Right lobe of liver (tissue), 6 donors: ENCODE data around the gene CALD1. TPM values are rescaled to one million over a fixed set of nuclear protein-coding genes. Genes with fewer than 3 reads are reported as not detected.

Experiments used
- ATAC-seq, 4 donors: fragments of 200-7000 bp; cut with Tn5 transposase; one replicate each; pipeline ENCODE4 v1.9.1; 2020; ENCODE audit warnings: mild to moderate bottlenecking in 4 of 4, moderate library complexity in 4 of 4
- DNase-seq, 3 donors: peaks; one replicate each; pipeline ENCODE4 v3.0.0-alpha.2; 2020
- H3K27ac ChIP-seq, 3 donors: fragments of 200-600 bp; one replicate each; pipeline ENCODE4 v1.8.0; 2022
- H3K27me3 ChIP-seq, 2 donors: fragments of 200-600 bp; one replicate each; pipeline ENCODE4 v1.8.0; 2022
- H3K36me3 ChIP-seq, 4 donors: fragments of 200-600 bp; sonication (generic) in 1 of 4; one replicate each; pipeline versions ENCODE4 v1.5.1 to v1.8.0; 2017 to 2022; ENCODE audit warnings: control low read depth in 1 of 4
- H3K4me1 ChIP-seq, 4 donors: fragments of 200-600 bp; sonication (generic) in 1 of 4; one replicate each; pipeline versions ENCODE4 v1.5.1 to v1.8.0; 2017 to 2022; ENCODE audit warnings: control low read depth in 1 of 4
- H3K4me3 ChIP-seq, 3 donors: fragments of 200-600 bp; one replicate each; pipeline ENCODE4 v1.8.0; 2022
- H3K9me3 ChIP-seq, 4 donors: fragments of 200-600 bp; sonication (generic) in 1 of 4; one replicate each; pipeline versions ENCODE4 v1.5.1 to v1.8.0; 2017 to 2022; ENCODE audit warnings: control low read depth in 1 of 4
- CTCF ChIP-seq, 4 donors: fragments of 200-600 bp in 3 of 4; fragments of 450-650 bp in 1 of 4; IDR thresholded peaks; one replicate each; pipeline versions ENCODE4 v1.5.1 to v1.8.0; 2016 to 2022; ENCODE audit warnings: antibody characterized with exemption in 4 of 4, mild to moderate bottlenecking in 2 of 4
- POLR2A ChIP-seq: fragments of 450-650 bp; IDR thresholded peaks from one replicate; pipeline ENCODE4 v1.6.1; 2017; ENCODE audit warnings: antibody characterized with exemption, mild to moderate bottlenecking
- WGBS: methylation state at CpG from one replicate; pipeline ENCODE4 v1.1.6; 2018; ENCODE audit warnings: low coverage, low lambda C conversion rate; ENCODE audit not compliant: insufficient coverage; ENCODE audit errors: missing lambda C conversion rate; 5-methylcytosine and 5-hydroxymethylcytosine counted together
- intact Hi-C, 2 donors: fragments of 100-400 bp; cut with DNase I; formaldehyde crosslinking; loops; one replicate each; pipeline versions ENCODE4 v1.11.2 to v1.14.1; 2022
- total RNA-seq, 6 experiments: library from RNA; depleted of rRNA in 2 of 6; stranded (reverse); fragments of >200 nt in 2 of 6; fragmentation: NEBNext Ultra II Directional in 3 of 6; extraction: Animal tissue kit (Norgen Biotek cat#: 25700) in 3 of 6; gene quantifications; one replicate each; pipeline versions ENCODE4 v1.1.0 to v1.2.4, GENCODE V29; 2016 to 2023
- donor health status: DM: no; HTN: yes; CAD: no.
- donor health status: DM: no; HTN: no; CAD: no.
- donor health status: DM: no; HTN: no; CAD: no.
- donor health status: DM: no; HTN: yes; CAD: no.
- donor health status: DM: no; HTN: yes; CAD: no.

The CALD1 gene
- total RNA-seq, 6 experiments from 2014 or later, result 110 to 181 (median 131) TPM

GRCh38 chr7:134780166-134780828 lies 863 bp downstream of the CALD1 start:
- peak overlapping the region; percentile 22 to 63 (median 51) for H3K27ac ChIP-seq
- H3K36me3 ChIP-seq, result no peaks in the 10 kb centered on the region
- no peaks in the 10 kb centered on the region for H3K27me3 ChIP-seq
- H3K9me3 ChIP-seq, result no peaks in the 10 kb centered on the region
- intact Hi-C loops, result no loop called here
- no peaks in the 10 kb centered on the region for H3K4me1 ChIP-seq
- DNase-seq (no peak), ATAC-seq (no peak)
- H3K4me3 ChIP-seq, result peak overlapping the region; percentile 11 to 39 (median 35)
- TF ChIP-seq CTCF (IDR thresholded peaks at IDR 0.05) (no peak), POLR2A (no peak)
- 44% methylated on average over 5 of the region's 5 CpGs for WGBS

- Histone ChIP-seq H3K27ac (peak overlapping the region; percentile 5 to 63 (median 22)), H3K9me3 (no peaks in the 10 kb centered on the region), H3K4me1 (no peaks in the 10 kb centered on the region), H3K36me3 (no peaks in the 10 kb centered on the region), H3K4me3 (peak overlapping the region; percentile 2 to 39 (median 35)), H3K27me3 (no peaks in the 10 kb centered on the region)
- WGBS, result 51% methylated on average over 2 of the region's 2 CpGs
- no peak for TF ChIP-seq CTCF (IDR thresholded peaks at IDR 0.05)
- TF ChIP-seq POLR2A, result no peak
- no peak for ATAC-seq
- intact Hi-C loops, result no loop called here
- DNase-seq, result no peak
Observed at GRCh38 chr7:134781171-134781570, 1.7 kb downstream of the CALD1 start.

- TF ChIP-seq POLR2A (no peak), CTCF (IDR thresholded peaks at IDR 0.05) (no peak)
- Histone ChIP-seq H3K4me3 (peak overlapping the region; percentile 2 to 39 (median 35)), H3K27me3 (no peaks in the 10 kb centered on the region), H3K36me3 (no peaks in the 10 kb centered on the region), H3K9me3 (no peaks in the 10 kb centered on the region), H3K4me1 (no peaks in the 10 kb centered on the region), H3K27ac (peak overlapping the region in 1 of 3 donors; percentile 1)
- ATAC-seq, result no peak
- 69% methylated on average over 4 of the region's 4 CpGs for WGBS
- no peak for DNase-seq
- intact Hi-C loops, result no loop called here
Observed at GRCh38 chr7:134782121-134782623, 2.7 kb downstream of the CALD1 start.

DNA sequence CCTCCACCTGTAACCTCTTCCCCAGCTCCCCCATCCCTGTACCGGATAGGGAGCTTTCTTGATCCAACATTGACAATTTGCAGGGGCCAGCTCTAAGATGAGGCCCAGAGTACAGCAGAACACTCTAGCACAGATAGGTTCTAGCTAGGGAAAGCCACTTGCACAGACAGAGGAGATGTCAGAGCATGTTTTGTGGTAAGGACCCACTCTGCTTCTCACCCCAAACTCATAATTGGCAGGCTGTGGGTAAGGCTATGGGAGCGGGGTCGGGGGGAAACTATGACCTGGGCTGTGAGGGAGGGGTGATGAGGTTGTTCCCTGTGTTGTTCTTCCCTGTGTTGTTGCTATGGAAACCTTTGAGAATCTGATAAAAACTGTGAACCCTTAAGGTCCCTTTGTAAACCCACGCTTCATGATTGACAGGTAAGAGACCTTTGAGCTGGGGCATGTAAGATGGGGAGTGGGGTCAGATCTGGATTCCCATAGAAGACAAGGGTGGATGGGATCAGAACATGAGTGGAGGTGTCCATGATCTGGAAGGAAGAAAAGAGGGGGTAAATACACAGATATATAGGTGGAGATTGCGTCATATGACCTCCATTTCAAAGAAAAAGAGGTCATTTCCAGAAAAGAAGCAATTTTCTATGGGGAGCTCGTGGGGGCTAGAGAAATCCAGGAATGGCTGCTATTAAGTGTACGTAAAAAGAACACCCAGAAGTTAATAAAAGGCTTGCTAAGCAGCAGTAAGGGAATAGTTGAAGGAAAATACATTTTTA lies 4.0 kb downstream of the CALD1 start:
- no peaks in the 10 kb centered on the region for H3K36me3 ChIP-seq
- H3K27me3 ChIP-seq, result no peaks in the 10 kb centered on the region
- H3K4me3 ChIP-seq, result peak overlapping the region in 2 of 3 donors; percentile 5 to 7
- intact Hi-C loops, result no loop called here
- ATAC-seq, result no peak
- H3K9me3 ChIP-seq, result no peaks in the 10 kb centered on the region
- no peak overlapping the region for H3K27ac ChIP-seq
- TF ChIP-seq POLR2A (no peak), CTCF (IDR thresholded peaks at IDR 0.05) (no peak)
- 68% methylated on average over 5 of the region's 7 CpGs for WGBS
- DNase-seq, result no peak
- H3K4me1 ChIP-seq, result no peaks in the 10 kb centered on the region
